ENCODE data around the gene AIG1.

AIG1 gene

DNA sequence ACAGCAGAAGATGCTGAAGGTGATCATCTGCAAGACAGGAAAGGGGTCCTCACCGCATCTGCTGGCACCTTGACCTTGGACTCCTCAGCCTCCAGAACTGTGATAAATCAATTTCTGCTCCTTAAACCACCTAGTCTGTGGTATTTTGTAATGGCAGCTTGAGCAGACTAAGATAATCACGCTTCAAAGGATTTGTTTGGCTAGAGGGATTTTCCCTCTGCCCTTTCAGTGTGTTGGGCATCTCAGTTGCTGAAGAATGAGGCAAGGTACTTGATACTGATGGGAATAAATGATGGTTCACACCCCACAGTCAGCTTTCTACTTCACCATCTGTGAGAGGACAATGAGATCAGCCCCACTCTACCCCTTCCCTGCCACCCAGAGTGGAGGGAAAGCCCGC lies 329.6 kb downstream of the AIG1 start:
- DNase-seq: no peak
